ENCODE results near the gene ZNF385A. TPM values are rescaled to one million over a fixed set of nuclear protein-coding genes. Genes with fewer than 3 reads are reported as not detected.

Gene ZNF385A
- total and polyA plus RNA-seq, 2 experiments from 2014 or later, result 13.4 to 20.0 TPM

DNA sequence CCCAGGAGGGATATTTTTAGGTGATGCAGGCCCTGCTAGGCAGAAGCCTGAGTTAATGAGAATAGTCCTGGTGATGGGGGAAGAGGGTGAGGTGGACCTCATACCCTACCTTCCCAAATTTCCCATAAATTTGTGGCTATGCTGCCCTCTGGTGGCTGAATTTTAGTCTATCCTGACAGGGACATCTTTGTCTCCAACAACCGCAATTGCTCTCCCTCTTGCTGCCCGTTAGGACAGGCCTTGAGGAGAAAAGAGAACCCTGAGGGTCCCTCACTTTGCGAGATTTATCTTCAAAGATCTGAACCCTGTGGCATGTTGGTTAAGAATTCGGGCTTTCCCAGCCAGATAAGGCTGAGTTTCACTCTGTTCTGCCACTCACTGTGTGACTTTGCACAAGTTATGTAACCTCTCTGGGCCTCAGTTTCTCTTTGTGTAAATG lies 9.8 kb upstream of the ZNF385A start:
- TF ChIP-seq, protein P1, sequence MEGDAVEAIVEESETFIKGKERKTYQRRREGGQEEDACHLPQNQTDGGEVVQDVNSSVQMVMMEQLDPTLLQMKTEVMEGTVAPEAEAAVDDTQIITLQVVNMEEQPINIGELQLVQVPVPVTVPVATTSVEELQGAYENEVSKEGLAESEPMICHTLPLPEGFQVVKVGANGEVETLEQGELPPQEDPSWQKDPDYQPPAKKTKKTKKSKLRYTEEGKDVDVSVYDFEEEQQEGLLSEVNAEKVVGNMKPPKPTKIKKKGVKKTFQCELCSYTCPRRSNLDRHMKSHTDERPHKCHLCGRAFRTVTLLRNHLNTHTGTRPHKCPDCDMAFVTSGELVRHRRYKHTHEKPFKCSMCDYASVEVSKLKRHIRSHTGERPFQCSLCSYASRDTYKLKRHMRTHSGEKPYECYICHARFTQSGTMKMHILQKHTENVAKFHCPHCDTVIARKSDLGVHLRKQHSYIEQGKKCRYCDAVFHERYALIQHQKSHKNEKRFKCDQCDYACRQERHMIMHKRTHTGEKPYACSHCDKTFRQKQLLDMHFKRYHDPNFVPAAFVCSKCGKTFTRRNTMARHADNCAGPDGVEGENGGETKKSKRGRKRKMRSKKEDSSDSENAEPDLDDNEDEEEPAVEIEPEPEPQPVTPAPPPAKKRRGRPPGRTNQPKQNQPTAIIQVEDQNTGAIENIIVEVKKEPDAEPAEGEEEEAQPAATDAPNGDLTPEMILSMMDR (IDR thresholded peaks at IDR 0.05; ENCODE audit: low read depth, low read length), result peak; percentile 70
- peaks cover 31% of the 10 kb centered on the region for H3K36me3 ChIP-seq
- DNase-seq (ENCODE audit: low read depth in 1 of 2, low spot score in 1 of 2), result peak; percentile 65 to 78
- H3K4me1 ChIP-seq (ENCODE audit: low read depth), result peaks cover 10% of the 10 kb centered on the region
- no peaks in the 10 kb centered on the region for H3K27me3 ChIP-seq
- no peak overlapping the region for H3K4me3 ChIP-seq
- no peak overlapping the region for H3K27ac ChIP-seq
- no peaks in the 10 kb centered on the region for H3K9me3 ChIP-seq (ENCODE audit: low read depth)

- peaks cover 31% of the 10 kb centered on the region for H3K36me3 ChIP-seq
- H3K4me1 ChIP-seq (ENCODE audit: low read depth), result peaks cover 16% of the 10 kb centered on the region
- no peak for DNase-seq (ENCODE audit: low read depth in 1 of 2, low spot score in 1 of 2)
- TF ChIP-seq, protein P1 (IDR thresholded peaks at IDR 0.05; ENCODE audit: low read depth, low read length), result no peak
- no peak overlapping the region for H3K27ac ChIP-seq
- H3K27me3 ChIP-seq, result no peaks in the 10 kb centered on the region
- H3K4me3 ChIP-seq, result no peak overlapping the region
- H3K9me3 ChIP-seq (ENCODE audit: low read depth), result no peaks in the 10 kb centered on the region
These were observed 9.2 kb upstream of the ZNF385A start for GRCh38 chr12:54393743-54394142.

- peaks cover 27% of the 10 kb centered on the region for H3K36me3 ChIP-seq
- H3K27ac ChIP-seq, result no peak overlapping the region
- no peak for DNase-seq (ENCODE audit: low read depth in 1 of 2, low spot score in 1 of 2)
- H3K27me3 ChIP-seq, result no peaks in the 10 kb centered on the region
- peaks cover 21% of the 10 kb centered on the region for H3K4me1 ChIP-seq (ENCODE audit: low read depth)
- no peaks in the 10 kb centered on the region for H3K9me3 ChIP-seq (ENCODE audit: low read depth)
- TF ChIP-seq, protein P1 (IDR thresholded peaks at IDR 0.05; ENCODE audit: low read depth, low read length), result no peak
- no peak overlapping the region for H3K4me3 ChIP-seq
These were observed 8.7 kb upstream of the ZNF385A start for GRCh38 chr12:54393207-54393609.

DNA sequence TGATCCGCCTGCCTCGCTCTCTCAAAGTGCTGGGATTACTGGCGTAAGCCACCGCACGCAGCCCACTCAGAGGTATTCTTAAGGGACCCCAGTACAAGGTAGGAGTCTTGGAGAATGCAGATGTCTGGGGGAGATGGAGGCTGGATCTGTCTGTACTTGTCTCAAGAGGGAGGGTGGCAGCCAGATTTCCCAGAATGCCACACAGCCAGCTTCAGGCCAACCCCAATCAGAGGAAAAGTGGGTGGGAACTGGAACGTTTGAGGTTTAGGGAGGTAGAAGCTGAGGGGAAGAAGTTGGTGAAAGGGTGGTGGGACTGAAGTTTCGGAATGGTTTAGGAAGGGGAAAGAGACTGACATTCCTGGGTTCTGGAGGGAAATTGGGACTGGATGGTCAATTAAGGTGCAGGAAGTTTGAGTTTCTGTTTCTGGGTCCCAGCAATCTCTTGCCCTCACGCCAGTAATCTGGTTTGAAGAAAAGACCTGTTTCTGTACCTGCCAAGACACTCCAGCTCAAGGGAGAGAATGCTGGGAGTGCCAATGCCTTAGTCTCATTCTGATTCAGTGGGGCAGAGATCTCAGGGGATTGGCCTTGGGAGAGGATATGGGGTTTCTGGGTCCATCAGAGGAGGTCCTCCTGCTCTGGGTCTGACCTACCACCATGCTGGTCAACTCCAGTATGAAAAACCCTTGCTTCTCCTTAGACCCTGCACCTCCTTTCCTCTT lies 8.1 kb upstream of the ZNF385A start:
- no peak overlapping the region for H3K27ac ChIP-seq
- TF ChIP-seq, protein P1 (IDR thresholded peaks at IDR 0.05; ENCODE audit: low read depth, low read length), result no peak

GRCh38 chr12:54390668-54391551 lies 6.4 kb upstream of the ZNF385A start:
- DNase-seq (ENCODE audit: low read depth in 1 of 2, low spot score in 1 of 2), result peak in 1 of 2 donors; percentile 81
- Histone ChIP-seq H3K36me3 (peaks cover 9% of the 10 kb centered on the region), H3K4me1 (ENCODE audit: low read depth) (peaks cover 40% of the 10 kb centered on the region), H3K4me3 (peak overlapping the region; percentile 60), H3K27me3 (no peaks in the 10 kb centered on the region), H3K9me3 (ENCODE audit: low read depth) (no peaks in the 10 kb centered on the region), H3K27ac (peak overlapping the region; percentile 10)
- TF ChIP-seq, protein P1 (IDR thresholded peaks at IDR 0.05; ENCODE audit: low read depth, low read length), result peak; percentile 14

More for the DNA sequence above, 8.1 kb upstream of the ZNF385A start:
- Histone ChIP-seq H3K9me3 (ENCODE audit: low read depth) (no peaks in the 10 kb centered on the region), H3K4me1 (ENCODE audit: low read depth) (peaks cover 27% of the 10 kb centered on the region), H3K4me3 (no peak overlapping the region), H3K36me3 (peaks cover 23% of the 10 kb centered on the region), H3K27me3 (no peaks in the 10 kb centered on the region)
- DNase-seq (ENCODE audit: low read depth in 1 of 2, low spot score in 1 of 2), result no peak

All from cardiac muscle cell (in vitro differentiated cells and primary cell).